ENCODE measurements around the gene IP6K1.

GRCh38 chr3:49759226-49759625, 27.1 kb downstream of the IP6K1 start:
- no peak for TF ChIP-seq CTCF (conservative IDR thresholded peaks at IDR 0.05; ENCODE audit: low read length)
- no peak for TF ChIP-seq EZH2phosphoT487 (IDR thresholded peaks at IDR 0.05; ENCODE audit: borderline replicate concordance)

Measured in Loucy (cell line).